GM12878 (cell line): ENCODE measurements around the gene DHX16. TPM values are rescaled to one million over a fixed set of nuclear protein-coding genes. Genes with fewer than 3 reads are reported as not detected.

Source experiments
- ASH2L ChIP-seq: fragments of 300-600, 200-600 bp; sonication (generic); IDR thresholded peaks from 2 replicates; pipeline ENCODE4 v1.6.1; 2017; ENCODE audit warnings: low read depth, mild to moderate bottlenecking, borderline replicate concordance
- BHLHE40 ChIP-seq, 2 experiments: fragments of 450-650 bp in 1 of 2; IDR thresholded peaks; 2 replicates each; pipeline ENCODE4 v1.6.1; 2011 to 2017; ENCODE audit warnings: low read depth in 2 of 2, borderline replicate concordance in 1 of 2, improper control_type of control experiment in 1 of 2, low read length in 1 of 2, mild to moderate bottlenecking in 1 of 2
- CBFB ChIP-seq: IDR thresholded peaks from 2 replicates; pipeline ENCODE4 v1.6.1; 2016; ENCODE audit warnings: antibody characterized with exemption, low read depth
- ESRRA ChIP-seq: IDR thresholded peaks from 2 replicates; pipeline ENCODE4 v1.6.1; 2012; ENCODE audit warnings: mild to moderate bottlenecking, low read length, improper control_type of control experiment
- ETV6 ChIP-seq, 2 experiments: fragments of 450-650 bp in 1 of 2; IDR thresholded peaks in 1 of 2; conservative IDR thresholded peaks in 1 of 2; 2 replicates each; pipeline ENCODE4 v1.6.1; 2014; ENCODE audit warnings: antibody characterized with exemption in 1 of 2, borderline replicate concordance in 1 of 2, low read depth in 1 of 2, mild to moderate bottlenecking in 1 of 2, moderate library complexity in 1 of 2
- HCFC1 ChIP-seq: fragments of 150-350 bp; IDR thresholded peaks from 2 replicates; pipeline ENCODE4 v1.6.1; 2014; ENCODE audit warnings: low read length
- HDGF ChIP-seq: fragments of 450-650 bp; IDR thresholded peaks from 2 replicates; pipeline ENCODE4 v1.6.1; 2016; ENCODE audit warnings: antibody characterized with exemption
- IKZF2 ChIP-seq, 2 experiments: fragments of 450-650 bp; IDR thresholded peaks; 2 replicates each; pipeline ENCODE4 v1.6.1; 2017; ENCODE audit warnings: mild to moderate bottlenecking in 2 of 2, moderate library complexity in 2 of 2
- IRF4 ChIP-seq: IDR thresholded peaks from 2 replicates; pipeline ENCODE4 v1.6.1; 2011; ENCODE audit warnings: low read depth, low read length
- NFYB ChIP-seq: IDR thresholded peaks from 2 replicates; pipeline ENCODE4 v1.6.1; 2011; ENCODE audit warnings: low read depth, mild to moderate bottlenecking, low read length, improper control_type of control experiment, moderate library complexity; ENCODE audit not compliant: insufficient read depth
- POLR2A ChIP-seq: IDR thresholded peaks from 2 replicates; pipeline ENCODE4 v1.6.1; 2011; ENCODE audit warnings: low read depth, mild to moderate bottlenecking, low read length
- RAD51 ChIP-seq: fragments of 450-650 bp; IDR thresholded peaks from 2 replicates; pipeline ENCODE4 v1.6.1; 2016; ENCODE audit warnings: moderate library complexity, mild to moderate bottlenecking, inconsistent platforms
- SMAD5 ChIP-seq: IDR thresholded peaks from 2 replicates; pipeline ENCODE4 v1.6.1; 2016; ENCODE audit warnings: antibody characterized with exemption, low read depth
- SMARCA5 ChIP-seq: fragments of 450-650 bp; IDR thresholded peaks from 2 replicates; pipeline ENCODE4 v1.6.1; 2017; ENCODE audit warnings: mild to moderate bottlenecking
- SREBF1 ChIP-seq: IDR thresholded peaks from 2 replicates; pipeline ENCODE4 v1.6.1; 2012; ENCODE audit warnings: mild to moderate bottlenecking, low read length
- TAF1 ChIP-seq: IDR thresholded peaks from 2 replicates; pipeline ENCODE4 v1.6.1; 2011; ENCODE audit warnings: mild to moderate bottlenecking, low read depth, low read length, borderline replicate concordance
- TBL1XR1 ChIP-seq: IDR thresholded peaks from 2 replicates; pipeline ENCODE4 v1.6.1; 2012; ENCODE audit warnings: low read depth, low read length, improper control_type of control experiment
- TCF7 ChIP-seq: IDR thresholded peaks from 2 replicates; pipeline ENCODE4 v1.6.1; 2014; ENCODE audit warnings: antibody characterized with exemption, borderline replicate concordance
- YY1 ChIP-seq: IDR thresholded peaks from 2 replicates; pipeline ENCODE4 v1.6.1; 2011; ENCODE audit warnings: low read depth, mild to moderate bottlenecking, low read length
- polyA plus RNA-seq, 11 experiments: library from polyadenylated mRNA; depleted of rRNA in 4 of 11; unstranded in 6 of 11; stranded (reverse) in 5 of 11; fragments of >200 nt; fragmentation: Nextera tagmentation in 4 of 11; fragmentation: Illumina TruSeq in 1 of 11; extraction: Ambion mirVana in 4 of 11; extraction: Trizol in 1 of 11; gene quantifications; 1 replicate in 1 of 11; 2 replicates in 10 of 11; pipeline versions ENCODE4 v1.2.1 to v1.2.3, GENCODE V29; 2011 to 2016; ENCODE audit warnings: inconsistent platforms in 2 of 11, missing spikeins in 2 of 11, low read depth in 1 of 11
- total RNA-seq, 4 experiments: library from RNA; depleted of rRNA in 3 of 4; stranded (reverse); fragments of >200 nt in 3 of 4; fragmentation: Illumina TruSeq in 1 of 4; extraction: Trizol in 1 of 4; gene quantifications; 2 replicates each; pipeline versions ENCODE4 v1.2.1 to v1.2.3, GENCODE V29; 2013 to 2021
- TF ChIP-seq, protein P1 (sequence below): IDR thresholded peaks from 2 replicates; pipeline ENCODE4 v1.6.1; 2011; ENCODE audit warnings: low read depth, mild to moderate bottlenecking, low read length, moderate library complexity, borderline replicate concordance; ENCODE audit errors: extremely low read depth
- TF ChIP-seq, protein P2 (sequence below): fragments of 450-650 bp; IDR thresholded peaks from 2 replicates; pipeline ENCODE4 v1.6.1; 2014; ENCODE audit warnings: mild to moderate bottlenecking
- TF ChIP-seq, protein P3 (sequence below): IDR thresholded peaks from 2 replicates; pipeline ENCODE4 v1.6.1; 2012; ENCODE audit warnings: low read depth, low read length, improper control_type of control experiment
- TF ChIP-seq, protein P4 (sequence below): IDR thresholded peaks from 2 replicates; pipeline ENCODE4 v1.6.1; 2011; ENCODE audit warnings: borderline replicate concordance, low read depth, mild to moderate bottlenecking, moderate library complexity, mixed read lengths, low read length; ENCODE audit not compliant: insufficient read depth; ENCODE audit errors: extremely low read length
- TF ChIP-seq, protein P5 (sequence below): IDR thresholded peaks from 2 replicates; pipeline ENCODE4 v1.6.1; 2012; ENCODE audit warnings: mild to moderate bottlenecking, low read depth, low read length

The DHX16 gene
- total and polyA plus RNA-seq, 10 of the 15 experiments (the other 5 are each of a cell fraction or from before 2014, with no cell fraction given) = 10.1 to 41.4 (median 38.3) TPM

DNA sequence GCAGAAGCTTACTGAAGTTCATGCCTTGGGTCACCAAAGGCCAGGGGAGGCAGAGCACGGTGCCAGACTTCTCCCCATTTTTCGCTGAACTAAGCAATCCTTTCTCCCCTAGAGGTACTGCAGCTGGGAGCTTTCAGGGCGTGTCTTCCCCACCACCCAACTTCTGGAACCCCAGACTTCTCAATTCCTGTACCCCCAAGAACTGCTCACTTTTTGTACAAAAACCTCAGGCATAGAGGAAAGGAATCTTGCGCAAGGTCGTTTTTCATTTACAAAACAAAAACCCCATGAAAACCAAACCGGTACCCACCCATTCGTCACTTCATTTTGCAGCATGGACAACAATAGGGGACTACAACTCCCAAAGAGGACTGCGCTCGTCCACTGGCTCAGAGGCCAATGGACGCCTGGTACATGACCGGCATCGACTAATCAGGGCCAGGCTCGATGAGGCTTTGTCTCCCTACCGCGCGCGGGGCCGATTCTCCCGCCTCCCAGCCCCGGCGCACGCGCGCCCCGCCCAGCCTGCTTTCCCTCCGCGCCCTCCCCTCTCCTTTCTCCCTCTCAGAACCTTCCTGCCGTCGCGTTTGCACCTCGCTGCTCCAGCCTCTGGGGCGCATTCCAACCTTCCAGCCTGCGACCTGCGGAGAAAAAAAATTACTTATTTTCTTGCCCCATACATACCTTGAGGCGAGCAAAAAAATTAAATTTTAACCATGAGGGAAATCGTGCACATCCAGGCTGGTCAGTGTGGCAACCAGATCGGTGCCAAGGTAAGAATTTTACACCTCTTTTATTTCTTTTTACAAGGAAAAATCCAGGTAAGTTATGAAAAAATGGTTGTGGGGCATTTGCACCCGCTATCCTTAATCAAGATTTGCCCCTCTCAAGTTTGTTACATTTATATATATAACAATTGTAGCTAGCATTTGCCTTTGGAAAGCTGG lies 47.3 kb upstream of the DHX16 start, which contains the start of gene TUBB (continued):
- TF ChIP-seq BHLHE40 (IDR thresholded peaks at IDR 0.05; ENCODE audit: borderline replicate concordance in 1 of 2, low read depth in 2 of 2, low read length in 1 of 2) (peak; percentile 47 to 77; a peak in 1 of 4 replicates), CBFB (peak; percentile 64; the same call in 1 of the 2 replicates), POLR2A (peak; percentile 84), TCF7 (0 out of 2 replicates have a peak, but pooled peaks have one; percentile 40), HCFC1 (peak; percentile 90), SMARCA5 (peak; percentile 45; the same call in 1 of the 2 replicates), ESRRA (no peak), IKZF2 (IDR thresholded peaks at IDR 0.05) (peak; percentile 19 to 53; a peak in 1 of 4 replicates), SREBF1 (0 out of 2 replicates have a peak, but pooled peaks have one; percentile 46), IRF4 (no peak), TAF1 (peak; percentile 98), HDGF (peak; percentile 83), SMAD5 (peak; percentile 97), ASH2L (no peak), YY1 (peak; percentile 88), TBL1XR1 (0 out of 2 replicates have a peak, but pooled peaks have one; percentile 21), ETV6 (conservative IDR thresholded peaks at IDR 0.05 in 1 of 2, IDR thresholded peaks at IDR 0.05 in 1 of 2; ENCODE audit: borderline replicate concordance in 1 of 2, low read depth in 1 of 2) (0 out of 4 replicates have a peak, but pooled peaks of 1 of the 2 experiments have one; percentile 2), RAD51 (peak; percentile 65), NFYB (peak; percentile 85)
- TF ChIP-seq, protein P1, sequence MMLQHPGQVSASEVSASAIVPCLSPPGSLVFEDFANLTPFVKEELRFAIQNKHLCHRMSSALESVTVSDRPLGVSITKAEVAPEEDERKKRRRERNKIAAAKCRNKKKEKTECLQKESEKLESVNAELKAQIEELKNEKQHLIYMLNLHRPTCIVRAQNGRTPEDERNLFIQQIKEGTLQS = no peak
- TF ChIP-seq, protein P2, sequence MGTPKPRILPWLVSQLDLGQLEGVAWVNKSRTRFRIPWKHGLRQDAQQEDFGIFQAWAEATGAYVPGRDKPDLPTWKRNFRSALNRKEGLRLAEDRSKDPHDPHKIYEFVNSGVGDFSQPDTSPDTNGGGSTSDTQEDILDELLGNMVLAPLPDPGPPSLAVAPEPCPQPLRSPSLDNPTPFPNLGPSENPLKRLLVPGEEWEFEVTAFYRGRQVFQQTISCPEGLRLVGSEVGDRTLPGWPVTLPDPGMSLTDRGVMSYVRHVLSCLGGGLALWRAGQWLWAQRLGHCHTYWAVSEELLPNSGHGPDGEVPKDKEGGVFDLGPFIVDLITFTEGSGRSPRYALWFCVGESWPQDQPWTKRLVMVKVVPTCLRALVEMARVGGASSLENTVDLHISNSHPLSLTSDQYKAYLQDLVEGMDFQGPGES = peak; percentile 66; the same call in 1 of the 2 replicates
- TF ChIP-seq, protein P3, sequence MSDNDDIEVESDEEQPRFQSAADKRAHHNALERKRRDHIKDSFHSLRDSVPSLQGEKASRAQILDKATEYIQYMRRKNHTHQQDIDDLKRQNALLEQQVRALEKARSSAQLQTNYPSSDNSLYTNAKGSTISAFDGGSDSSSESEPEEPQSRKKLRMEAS = no peak; the same call in 1 of the 2 replicates
- TF ChIP-seq, protein P4, sequence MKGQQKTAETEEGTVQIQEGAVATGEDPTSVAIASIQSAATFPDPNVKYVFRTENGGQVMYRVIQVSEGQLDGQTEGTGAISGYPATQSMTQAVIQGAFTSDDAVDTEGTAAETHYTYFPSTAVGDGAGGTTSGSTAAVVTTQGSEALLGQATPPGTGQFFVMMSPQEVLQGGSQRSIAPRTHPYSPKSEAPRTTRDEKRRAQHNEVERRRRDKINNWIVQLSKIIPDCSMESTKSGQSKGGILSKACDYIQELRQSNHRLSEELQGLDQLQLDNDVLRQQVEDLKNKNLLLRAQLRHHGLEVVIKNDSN = peak; percentile 65
- TF ChIP-seq, protein P5, sequence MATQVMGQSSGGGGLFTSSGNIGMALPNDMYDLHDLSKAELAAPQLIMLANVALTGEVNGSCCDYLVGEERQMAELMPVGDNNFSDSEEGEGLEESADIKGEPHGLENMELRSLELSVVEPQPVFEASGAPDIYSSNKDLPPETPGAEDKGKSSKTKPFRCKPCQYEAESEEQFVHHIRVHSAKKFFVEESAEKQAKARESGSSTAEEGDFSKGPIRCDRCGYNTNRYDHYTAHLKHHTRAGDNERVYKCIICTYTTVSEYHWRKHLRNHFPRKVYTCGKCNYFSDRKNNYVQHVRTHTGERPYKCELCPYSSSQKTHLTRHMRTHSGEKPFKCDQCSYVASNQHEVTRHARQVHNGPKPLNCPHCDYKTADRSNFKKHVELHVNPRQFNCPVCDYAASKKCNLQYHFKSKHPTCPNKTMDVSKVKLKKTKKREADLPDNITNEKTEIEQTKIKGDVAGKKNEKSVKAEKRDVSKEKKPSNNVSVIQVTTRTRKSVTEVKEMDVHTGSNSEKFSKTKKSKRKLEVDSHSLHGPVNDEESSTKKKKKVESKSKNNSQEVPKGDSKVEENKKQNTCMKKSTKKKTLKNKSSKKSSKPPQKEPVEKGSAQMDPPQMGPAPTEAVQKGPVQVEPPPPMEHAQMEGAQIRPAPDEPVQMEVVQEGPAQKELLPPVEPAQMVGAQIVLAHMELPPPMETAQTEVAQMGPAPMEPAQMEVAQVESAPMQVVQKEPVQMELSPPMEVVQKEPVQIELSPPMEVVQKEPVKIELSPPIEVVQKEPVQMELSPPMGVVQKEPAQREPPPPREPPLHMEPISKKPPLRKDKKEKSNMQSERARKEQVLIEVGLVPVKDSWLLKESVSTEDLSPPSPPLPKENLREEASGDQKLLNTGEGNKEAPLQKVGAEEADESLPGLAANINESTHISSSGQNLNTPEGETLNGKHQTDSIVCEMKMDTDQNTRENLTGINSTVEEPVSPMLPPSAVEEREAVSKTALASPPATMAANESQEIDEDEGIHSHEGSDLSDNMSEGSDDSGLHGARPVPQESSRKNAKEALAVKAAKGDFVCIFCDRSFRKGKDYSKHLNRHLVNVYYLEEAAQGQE = peak; percentile 40; the same call in 1 of the 2 replicates
